Lung (tissue), 12 donors: ENCODE results near the gene NEDD9. TPM values are rescaled to one million over a fixed set of nuclear protein-coding genes. Genes with fewer than 3 reads are reported as not detected.

ENCODE experiments used
- ATAC-seq: fragments of 200-7000 bp; cut with Tn5 transposase; one replicate; pipeline ENCODE4 v1.9.1; 2020; ENCODE audit warnings: moderate number of reproducible peaks; ENCODE audit not compliant: insufficient read depth, low FRiP score
- DNase-seq, 3 donors: peaks; one replicate each; pipeline ENCODE4 v3.0.0-alpha.2; 2013 to 2017
- H3K27ac ChIP-seq, 2 donors: one replicate each; pipeline ENCODE4 v1.5.1; 2013; ENCODE audit warnings: mild to moderate bottlenecking in 2 of 2, moderate library complexity in 2 of 2, control low read depth in 1 of 2, inconsistent platforms in 1 of 2, low read depth in 1 of 2, low read length in 1 of 2
- H3K27me3 ChIP-seq, 3 donors: one replicate each; pipeline ENCODE4 v1.5.1; 2013; ENCODE audit warnings: low read length in 2 of 3; ENCODE audit not compliant: control insufficient read depth in 3 of 3, insufficient read depth in 3 of 3
- H3K36me3 ChIP-seq, 4 donors: one replicate each; pipeline ENCODE4 v1.5.1; 2013; ENCODE audit warnings: low read length in 4 of 4, mild to moderate bottlenecking in 1 of 4, moderate library complexity in 1 of 4; ENCODE audit not compliant: control insufficient read depth in 4 of 4, insufficient read depth in 4 of 4
- H3K4me1 ChIP-seq, 5 donors: one replicate each; pipeline ENCODE4 v1.5.1; 2013; ENCODE audit warnings: low read length in 5 of 5, mild to moderate bottlenecking in 2 of 5, moderate library complexity in 1 of 5; ENCODE audit not compliant: control insufficient read depth in 5 of 5, insufficient read depth in 5 of 5
- H3K4me3 ChIP-seq: one replicate; pipeline ENCODE4 v1.5.1; 2013; ENCODE audit warnings: mild to moderate bottlenecking, control low read depth, moderate library complexity
- H3K9ac ChIP-seq, 2 donors: one replicate each; pipeline ENCODE4 v1.5.1; 2013; ENCODE audit warnings: low read length in 2 of 2, control low read depth in 1 of 2; ENCODE audit not compliant: insufficient read depth in 1 of 2
- H3K9me3 ChIP-seq, 4 donors: one replicate each; pipeline ENCODE4 v1.5.1; 2013; ENCODE audit warnings: low read length in 3 of 4, mild to moderate bottlenecking in 1 of 4, moderate library complexity in 1 of 4; ENCODE audit not compliant: control insufficient read depth in 4 of 4, insufficient read depth in 3 of 4
- WGBS, 2 donors: extraction: QIAGEN DNeasy Blood & Tissue Kit; methylation state at CpG; one replicate each; pipeline ENCODE4 v1.1.7; 2013; 5-methylcytosine and 5-hydroxymethylcytosine counted together
- polyA plus RNA-seq, 2 donors: library from polyadenylated mRNA; stranded (reverse); fragments of 200-250 nt; gene quantifications; one replicate each; pipeline ENCODE4 v1.2.1, GENCODE V29; 2013
- total RNA-seq, 2 donors: library from RNA; depleted of rRNA in 1 of 2; stranded (reverse); fragments of >200 nt in 1 of 2; gene quantifications; one replicate each; pipeline ENCODE4 v1.2.1, GENCODE V29; 2014 to 2021
- TF ChIP-seq, protein P1 (sequence below): IDR thresholded peaks from 2 replicates; pipeline ENCODE4 v1.5.1; 2012; ENCODE audit warnings: mild to moderate bottlenecking; ENCODE audit errors: control extremely low read depth, extremely low read depth
- donor health status: control.
- donor health status: control.
- donor health status: Bipolar disorder and iron deficiency.
- donor health status: healthy.
- donor health status: DM: yes; HTN: yes; CAD: no.

Gene NEDD9
- total and polyA plus RNA-seq, 4 donors, result 28.2 to 158 (median 125) TPM

DNA sequence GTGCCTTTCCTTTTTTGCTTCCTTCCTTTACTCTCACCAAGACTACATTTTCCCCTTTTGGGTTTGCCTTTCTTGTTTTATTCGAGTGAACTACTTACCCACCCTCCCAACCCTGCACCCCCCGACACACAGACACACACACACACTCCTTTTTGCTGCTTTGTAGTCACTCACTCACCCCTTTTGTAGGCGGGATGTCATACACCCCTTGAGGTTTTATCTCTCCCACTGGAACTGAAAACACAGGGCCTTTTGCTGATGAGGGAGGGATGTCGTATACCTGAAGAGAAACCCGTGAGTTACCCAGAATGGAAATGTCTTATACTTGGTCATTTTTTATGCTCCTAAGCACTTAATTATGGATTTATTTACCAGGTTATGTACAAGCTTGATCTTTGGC is 40.3 kb downstream of the NEDD9 start:
- Histone ChIP-seq H3K27me3 (no peaks in the 10 kb centered on the region), H3K36me3 (peaks cover 14 to 54% (median 33%) of the 10 kb centered on the region in 4 donors), H3K9ac (no peak overlapping the region), H3K4me1 (peaks cover under 1 to 17% (median 14%) of the 10 kb centered on the region in 5 donors), H3K9me3 (no peaks in the 10 kb centered on the region), H3K4me3 (no peak overlapping the region), H3K27ac (no peak overlapping the region)
- 73% methylated on average over 5 of the region's 5 CpGs for WGBS, 2 donors
- DNase-seq (no peak), ATAC-seq (no peak)
- TF ChIP-seq, protein P1, sequence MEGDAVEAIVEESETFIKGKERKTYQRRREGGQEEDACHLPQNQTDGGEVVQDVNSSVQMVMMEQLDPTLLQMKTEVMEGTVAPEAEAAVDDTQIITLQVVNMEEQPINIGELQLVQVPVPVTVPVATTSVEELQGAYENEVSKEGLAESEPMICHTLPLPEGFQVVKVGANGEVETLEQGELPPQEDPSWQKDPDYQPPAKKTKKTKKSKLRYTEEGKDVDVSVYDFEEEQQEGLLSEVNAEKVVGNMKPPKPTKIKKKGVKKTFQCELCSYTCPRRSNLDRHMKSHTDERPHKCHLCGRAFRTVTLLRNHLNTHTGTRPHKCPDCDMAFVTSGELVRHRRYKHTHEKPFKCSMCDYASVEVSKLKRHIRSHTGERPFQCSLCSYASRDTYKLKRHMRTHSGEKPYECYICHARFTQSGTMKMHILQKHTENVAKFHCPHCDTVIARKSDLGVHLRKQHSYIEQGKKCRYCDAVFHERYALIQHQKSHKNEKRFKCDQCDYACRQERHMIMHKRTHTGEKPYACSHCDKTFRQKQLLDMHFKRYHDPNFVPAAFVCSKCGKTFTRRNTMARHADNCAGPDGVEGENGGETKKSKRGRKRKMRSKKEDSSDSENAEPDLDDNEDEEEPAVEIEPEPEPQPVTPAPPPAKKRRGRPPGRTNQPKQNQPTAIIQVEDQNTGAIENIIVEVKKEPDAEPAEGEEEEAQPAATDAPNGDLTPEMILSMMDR, result no peak

DNA sequence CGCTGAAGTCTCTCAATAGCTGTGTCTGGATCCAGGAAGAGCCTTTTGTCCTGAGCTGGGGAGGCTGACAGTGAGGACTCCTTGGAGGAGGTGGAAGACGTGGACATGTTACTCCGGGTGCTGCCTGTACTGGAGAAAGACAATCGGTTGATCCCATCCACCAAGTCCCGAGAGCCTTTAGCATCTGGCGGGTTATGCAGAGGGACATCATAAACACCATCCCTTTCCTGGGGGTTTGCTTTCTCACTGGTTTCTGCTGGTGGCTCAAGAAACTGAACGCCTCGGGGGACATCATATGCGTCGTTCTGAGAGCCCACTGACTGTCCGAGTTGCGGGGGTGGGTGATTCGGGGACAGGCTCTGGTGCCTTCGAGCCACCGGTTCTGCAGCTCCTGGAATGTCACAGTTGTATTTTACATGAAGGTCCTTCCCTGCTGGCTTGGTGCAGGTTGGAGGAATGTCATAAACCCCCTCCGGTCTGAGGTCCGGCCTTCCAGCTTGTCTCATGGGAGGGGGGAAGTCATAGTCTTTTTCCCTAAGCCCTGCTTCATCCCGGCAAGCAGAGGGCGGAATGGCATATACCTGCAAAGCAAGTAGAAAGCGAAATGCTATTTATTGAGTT is 41.7 kb downstream of the NEDD9 start:
- Histone ChIP-seq H3K4me1 (peaks cover 0 to 13% (median 8%) of the 10 kb centered on the region in 5 donors), H3K27me3 (no peaks in the 10 kb centered on the region), H3K36me3 (peaks cover 17 to 52% (median 36%) of the 10 kb centered on the region in 4 donors), H3K9me3 (no peaks in the 10 kb centered on the region), H3K27ac (no peak overlapping the region), H3K4me3 (no peak overlapping the region), H3K9ac (no peak overlapping the region)
- 95 to 97% methylated on average over 20 of the region's 20 CpGs for WGBS, 2 donors
- DNase-seq (no peak), ATAC-seq (no peak)
- TF ChIP-seq, protein P1, result no peak

DNA sequence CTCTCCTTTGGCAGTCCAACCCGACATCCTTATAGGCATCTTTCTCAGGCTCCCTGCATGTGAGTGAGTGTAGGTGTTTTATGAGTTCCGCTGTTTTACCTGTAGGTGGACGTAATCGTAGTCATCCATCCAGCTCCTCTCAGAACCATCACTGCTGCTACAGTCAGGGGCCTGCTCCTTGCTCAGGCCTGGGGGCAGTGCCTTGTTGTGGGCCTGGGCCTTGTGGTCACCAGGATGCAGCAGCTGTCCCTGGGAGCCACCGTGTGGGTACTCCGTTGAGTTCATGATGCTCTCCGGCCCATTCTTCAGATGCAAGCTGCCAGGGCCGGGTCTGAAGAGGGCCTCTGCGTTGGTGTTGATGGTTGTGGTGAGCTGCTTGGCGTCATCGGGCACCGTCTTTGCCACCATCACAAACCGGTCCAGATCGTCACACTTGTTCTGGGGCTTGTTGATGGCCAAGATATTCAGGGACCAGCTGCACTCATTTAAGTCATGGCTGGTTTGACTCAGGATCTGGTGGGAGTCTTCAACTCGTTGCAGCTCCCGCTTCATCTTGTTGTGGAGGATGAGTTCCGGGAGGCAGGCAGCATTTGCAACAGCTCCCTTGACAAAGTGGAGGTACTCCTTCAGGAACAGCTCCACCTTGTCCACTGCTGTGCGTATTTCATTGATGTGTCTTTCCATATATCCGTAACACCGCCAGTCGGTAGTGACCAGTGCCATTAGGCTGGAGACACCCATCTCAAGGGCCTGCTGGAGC is 42.4 kb downstream of the NEDD9 start:
- H3K4me3 ChIP-seq, result no peak overlapping the region
- H3K36me3 ChIP-seq, result peaks cover 17 to 59% (median 40%) of the 10 kb centered on the region in 4 donors
- no peaks in the 10 kb centered on the region for H3K27me3 ChIP-seq
- no peak for ATAC-seq
- H3K9me3 ChIP-seq, result peaks cover 0 to 2% (median 0%) of the 10 kb centered on the region in 4 donors
- WGBS, 2 donors, result 97% methylated on average over 21 of the region's 21 CpGs
- TF ChIP-seq, protein P1, result no peak
- no peak overlapping the region for H3K9ac ChIP-seq
- peaks cover 0 to 8% (median 4%) of the 10 kb centered on the region in 5 donors for H3K4me1 ChIP-seq
- DNase-seq, result no peak
- no peak overlapping the region for H3K27ac ChIP-seq
